Measurements from ENCODE around the gene CADPS. TPM values are rescaled to one million over a fixed set of nuclear protein-coding genes. Genes with fewer than 3 reads are reported as not detected.

CADPS gene
- polyA plus RNA-seq, 1 donor from 2014 or later = 118 TPM

DNA sequence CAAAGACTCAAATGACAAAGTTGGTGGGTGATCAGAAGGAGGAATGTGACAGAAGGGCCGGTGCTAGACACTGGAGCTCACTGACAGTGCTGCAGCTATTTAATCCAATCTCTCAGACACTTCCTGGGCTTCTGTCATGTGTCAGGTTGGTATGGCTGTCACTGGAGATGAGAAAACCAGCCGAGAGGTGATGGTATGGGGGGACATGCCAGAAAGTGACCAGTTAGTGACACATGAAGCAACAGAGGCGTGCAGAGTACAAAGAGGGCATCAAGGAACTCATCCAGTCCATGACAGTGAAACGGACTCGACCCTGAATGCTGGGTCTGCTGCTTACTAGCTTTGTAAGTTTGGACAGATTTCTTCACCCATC, 219.5 kb downstream of the CADPS start:
- TF ChIP-seq TAF1 (IDR thresholded peaks at IDR 0.05; ENCODE audit: low read depth) (no peak), MXI1 (conservative IDR thresholded peaks at IDR 0.05; ENCODE audit: poor library complexity, severe bottlenecking) (no peak), POLR2AphosphoS5 (IDR thresholded peaks at IDR 0.05) (no peak), RAD21 (conservative IDR thresholded peaks at IDR 0.05) (no peak)
- TF ChIP-seq, protein P1, sequence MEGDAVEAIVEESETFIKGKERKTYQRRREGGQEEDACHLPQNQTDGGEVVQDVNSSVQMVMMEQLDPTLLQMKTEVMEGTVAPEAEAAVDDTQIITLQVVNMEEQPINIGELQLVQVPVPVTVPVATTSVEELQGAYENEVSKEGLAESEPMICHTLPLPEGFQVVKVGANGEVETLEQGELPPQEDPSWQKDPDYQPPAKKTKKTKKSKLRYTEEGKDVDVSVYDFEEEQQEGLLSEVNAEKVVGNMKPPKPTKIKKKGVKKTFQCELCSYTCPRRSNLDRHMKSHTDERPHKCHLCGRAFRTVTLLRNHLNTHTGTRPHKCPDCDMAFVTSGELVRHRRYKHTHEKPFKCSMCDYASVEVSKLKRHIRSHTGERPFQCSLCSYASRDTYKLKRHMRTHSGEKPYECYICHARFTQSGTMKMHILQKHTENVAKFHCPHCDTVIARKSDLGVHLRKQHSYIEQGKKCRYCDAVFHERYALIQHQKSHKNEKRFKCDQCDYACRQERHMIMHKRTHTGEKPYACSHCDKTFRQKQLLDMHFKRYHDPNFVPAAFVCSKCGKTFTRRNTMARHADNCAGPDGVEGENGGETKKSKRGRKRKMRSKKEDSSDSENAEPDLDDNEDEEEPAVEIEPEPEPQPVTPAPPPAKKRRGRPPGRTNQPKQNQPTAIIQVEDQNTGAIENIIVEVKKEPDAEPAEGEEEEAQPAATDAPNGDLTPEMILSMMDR (IDR thresholded peaks at IDR 0.05; ENCODE audit: poor library complexity, severe bottlenecking) = no peak
- TF ChIP-seq, protein P2, sequence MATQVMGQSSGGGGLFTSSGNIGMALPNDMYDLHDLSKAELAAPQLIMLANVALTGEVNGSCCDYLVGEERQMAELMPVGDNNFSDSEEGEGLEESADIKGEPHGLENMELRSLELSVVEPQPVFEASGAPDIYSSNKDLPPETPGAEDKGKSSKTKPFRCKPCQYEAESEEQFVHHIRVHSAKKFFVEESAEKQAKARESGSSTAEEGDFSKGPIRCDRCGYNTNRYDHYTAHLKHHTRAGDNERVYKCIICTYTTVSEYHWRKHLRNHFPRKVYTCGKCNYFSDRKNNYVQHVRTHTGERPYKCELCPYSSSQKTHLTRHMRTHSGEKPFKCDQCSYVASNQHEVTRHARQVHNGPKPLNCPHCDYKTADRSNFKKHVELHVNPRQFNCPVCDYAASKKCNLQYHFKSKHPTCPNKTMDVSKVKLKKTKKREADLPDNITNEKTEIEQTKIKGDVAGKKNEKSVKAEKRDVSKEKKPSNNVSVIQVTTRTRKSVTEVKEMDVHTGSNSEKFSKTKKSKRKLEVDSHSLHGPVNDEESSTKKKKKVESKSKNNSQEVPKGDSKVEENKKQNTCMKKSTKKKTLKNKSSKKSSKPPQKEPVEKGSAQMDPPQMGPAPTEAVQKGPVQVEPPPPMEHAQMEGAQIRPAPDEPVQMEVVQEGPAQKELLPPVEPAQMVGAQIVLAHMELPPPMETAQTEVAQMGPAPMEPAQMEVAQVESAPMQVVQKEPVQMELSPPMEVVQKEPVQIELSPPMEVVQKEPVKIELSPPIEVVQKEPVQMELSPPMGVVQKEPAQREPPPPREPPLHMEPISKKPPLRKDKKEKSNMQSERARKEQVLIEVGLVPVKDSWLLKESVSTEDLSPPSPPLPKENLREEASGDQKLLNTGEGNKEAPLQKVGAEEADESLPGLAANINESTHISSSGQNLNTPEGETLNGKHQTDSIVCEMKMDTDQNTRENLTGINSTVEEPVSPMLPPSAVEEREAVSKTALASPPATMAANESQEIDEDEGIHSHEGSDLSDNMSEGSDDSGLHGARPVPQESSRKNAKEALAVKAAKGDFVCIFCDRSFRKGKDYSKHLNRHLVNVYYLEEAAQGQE (IDR thresholded peaks at IDR 0.05; ENCODE audit: borderline replicate concordance) = no peak

DNA sequence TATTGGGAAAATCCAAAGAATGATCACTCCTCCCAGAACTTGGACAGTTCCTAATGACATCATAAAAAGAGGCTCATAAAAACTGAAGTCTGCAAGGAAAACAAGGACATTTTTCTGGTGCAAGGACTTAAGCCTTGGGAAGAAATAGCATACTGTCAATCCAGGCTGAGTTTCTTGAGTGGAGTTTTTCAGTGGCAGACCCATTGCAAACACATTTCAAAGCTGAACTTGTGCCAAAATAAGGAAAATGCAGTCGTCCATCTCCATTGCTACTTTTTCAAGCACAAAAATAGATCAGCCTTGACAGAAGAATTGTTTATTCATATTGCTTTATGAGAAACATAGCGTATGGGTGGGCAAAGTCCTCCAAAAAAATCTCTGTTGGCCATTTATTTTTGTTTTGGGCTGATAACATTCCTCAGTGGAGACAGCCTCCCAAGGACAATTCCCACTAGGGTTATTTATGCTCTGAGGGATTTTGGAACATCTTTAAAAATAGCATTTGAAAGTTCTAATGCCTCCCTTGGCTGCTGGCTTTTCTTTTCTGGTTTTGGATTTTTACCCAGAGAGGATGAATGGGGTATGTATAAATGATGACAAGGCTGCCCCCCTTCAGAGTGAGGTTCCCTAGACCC, 220.0 kb downstream of the CADPS start:
- H3K9ac ChIP-seq (ENCODE audit: low read length) = no peak overlapping the region
- TF ChIP-seq, protein P2 (IDR thresholded peaks at IDR 0.05; ENCODE audit: borderline replicate concordance) = no peak
- no peak for TF ChIP-seq SMC3 (conservative IDR thresholded peaks at IDR 0.05; ENCODE audit: poor library complexity)
- no peak for TF ChIP-seq EP300 (conservative IDR thresholded peaks at IDR 0.05; ENCODE audit: poor library complexity, severe bottlenecking)
- no peak for TF ChIP-seq TAF1 (IDR thresholded peaks at IDR 0.05; ENCODE audit: low read depth)
- TF ChIP-seq, protein P1 (IDR thresholded peaks at IDR 0.05; ENCODE audit: poor library complexity, severe bottlenecking) = no peak
- TF ChIP-seq EZH2 (IDR thresholded peaks at IDR 0.05; ENCODE audit: borderline replicate concordance, insufficient read depth, low read length, poor library complexity, severe bottlenecking) = no peak
- no peak for TF ChIP-seq MXI1 (conservative IDR thresholded peaks at IDR 0.05; ENCODE audit: poor library complexity, severe bottlenecking)
- TF ChIP-seq POLR2AphosphoS5 (IDR thresholded peaks at IDR 0.05) = no peak
- TF ChIP-seq RAD21 (conservative IDR thresholded peaks at IDR 0.05) = no peak

More for the DNA sequence above, 219.5 kb downstream of the CADPS start:
- H3F3A ChIP-seq (ENCODE audit: insufficient read depth, low read length, poor library complexity, severe bottlenecking) = no peaks in the 10 kb centered on the region
- no peak overlapping the region for H2AFZ ChIP-seq (ENCODE audit: low read depth, low read length)
- no peaks in the 10 kb centered on the region for H3K9me3 ChIP-seq (ENCODE audit: low read length)
- no peak overlapping the region for H3K27ac ChIP-seq (ENCODE audit: low read length)
- no peaks in the 10 kb centered on the region for H3K36me3 ChIP-seq (ENCODE audit: insufficient read depth, low read length)
- no peak overlapping the region for H3K4me3 ChIP-seq (ENCODE audit: low read length)
- no peak overlapping the region for H3K9ac ChIP-seq (ENCODE audit: low read length)
- no peaks in the 10 kb centered on the region for H4K20me1 ChIP-seq (ENCODE audit: insufficient read depth)
- H3K79me2 ChIP-seq (replicated peaks; ENCODE audit: insufficient read depth, low read length) = no peaks in the 10 kb centered on the region
- no peaks in the 10 kb centered on the region for H3K27me3 ChIP-seq (ENCODE audit: insufficient read depth, low read depth, low read length)
- H3K4me2 ChIP-seq (ENCODE audit: low read length) = no peak overlapping the region
- no peaks in the 10 kb centered on the region for H3K9me2 ChIP-seq (ENCODE audit: insufficient read depth, low read length)

More for the DNA sequence above, 220.0 kb downstream of the CADPS start:
- Histone ChIP-seq H3K79me2 (replicated peaks; ENCODE audit: insufficient read depth, low read length) (no peaks in the 10 kb centered on the region), H3K36me3 (ENCODE audit: insufficient read depth, low read length) (no peaks in the 10 kb centered on the region), H3K9me2 (ENCODE audit: insufficient read depth, low read length) (no peaks in the 10 kb centered on the region), H3K4me3 (ENCODE audit: low read length) (no peak overlapping the region), H2AFZ (ENCODE audit: low read depth, low read length) (no peak overlapping the region), H3K4me2 (ENCODE audit: low read length) (no peak overlapping the region), H3K9me3 (ENCODE audit: low read length) (no peaks in the 10 kb centered on the region), H3K27me3 (ENCODE audit: insufficient read depth, low read depth, low read length) (no peaks in the 10 kb centered on the region), H3F3A (ENCODE audit: insufficient read depth, low read length, poor library complexity, severe bottlenecking) (no peaks in the 10 kb centered on the region), H4K20me1 (ENCODE audit: insufficient read depth) (no peaks in the 10 kb centered on the region), H3K27ac (ENCODE audit: low read length) (no peak overlapping the region)

All from neural cell (in vitro differentiated cells).